ENCODE measurements around the gene FKBP5.

FKBP5 gene

DNA sequence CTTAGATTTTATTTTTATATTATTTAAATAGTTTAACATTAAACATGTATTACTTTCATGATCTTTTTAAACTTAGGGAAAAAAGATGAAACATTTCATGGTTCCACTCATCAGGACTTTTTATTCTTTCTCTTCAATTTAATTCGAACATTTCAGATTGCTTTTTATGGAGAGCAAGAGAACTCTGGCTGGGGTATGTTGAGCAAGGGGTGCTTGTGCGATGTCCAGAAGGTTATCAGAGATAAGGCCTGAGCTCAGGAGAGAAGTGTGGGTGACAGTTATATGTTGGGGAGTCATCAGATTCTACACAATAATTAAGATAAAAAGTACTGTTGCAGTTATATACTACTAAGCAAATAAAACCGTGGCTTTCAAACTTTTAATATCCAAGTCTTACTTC lies 37.5 kb downstream of the FKBP5 start:
- no peak for DNase-seq

DNA sequence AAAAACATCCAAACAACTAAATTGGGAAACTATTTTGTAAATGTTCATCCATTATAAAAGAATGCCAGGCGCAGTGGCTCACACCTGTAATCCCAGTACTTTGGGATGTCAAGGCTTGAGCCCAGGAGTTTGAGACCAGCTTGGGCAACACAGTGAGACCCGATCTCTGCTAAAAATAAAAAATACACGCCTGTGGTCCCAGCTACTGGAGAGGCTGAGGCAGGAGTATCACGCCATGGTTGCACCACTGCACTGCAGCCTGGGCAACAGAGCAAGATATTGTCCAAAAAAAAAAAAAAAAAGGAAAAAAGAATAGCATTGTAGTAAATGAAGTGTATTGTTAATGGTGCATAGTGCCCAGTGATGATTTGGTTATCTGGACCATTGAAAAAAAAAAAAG lies 38.7 kb downstream of the FKBP5 start:
- DNase-seq, result no peak

DNA sequence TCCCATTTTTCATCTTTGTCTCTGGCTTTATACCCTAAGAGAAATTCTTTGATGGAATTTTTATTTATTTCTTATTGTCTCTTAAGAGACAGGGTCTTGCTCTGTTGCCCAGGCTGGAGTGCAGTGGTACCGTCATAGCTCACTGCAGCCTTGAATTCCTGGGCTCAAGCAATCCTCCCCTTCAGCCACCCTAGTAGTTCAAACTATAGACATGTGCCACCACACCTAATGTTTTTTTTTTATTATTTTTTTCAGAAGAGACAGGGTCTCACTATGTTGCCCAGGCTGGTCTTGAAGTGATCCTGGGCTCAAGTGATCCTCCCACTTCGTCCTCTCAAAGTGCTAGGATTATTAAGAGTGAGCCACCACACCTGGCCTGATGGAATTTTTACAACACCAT lies 40.5 kb downstream of the FKBP5 start:
- no peak for DNase-seq

DNA sequence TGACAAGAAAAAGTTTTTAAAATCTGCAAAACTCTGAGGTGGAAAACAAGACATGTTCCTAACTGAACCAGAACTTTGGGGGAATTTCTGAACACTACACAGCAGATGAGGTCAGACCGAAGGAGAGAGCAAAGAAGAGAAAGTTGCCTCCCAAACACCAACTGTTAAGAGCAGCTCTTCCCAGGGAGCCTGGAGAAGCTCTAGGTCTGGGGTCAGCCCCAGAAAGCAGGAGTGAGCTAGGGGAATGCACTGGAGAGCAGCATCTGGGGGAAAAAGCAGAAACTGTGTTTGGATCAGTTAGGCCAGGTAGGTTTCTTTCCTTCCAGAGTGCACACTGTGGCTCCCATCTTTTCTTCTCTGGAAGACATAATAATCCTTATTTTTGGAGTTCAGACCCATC lies 41.3 kb downstream of the FKBP5 start:
- DNase-seq, result no peak

DNA sequence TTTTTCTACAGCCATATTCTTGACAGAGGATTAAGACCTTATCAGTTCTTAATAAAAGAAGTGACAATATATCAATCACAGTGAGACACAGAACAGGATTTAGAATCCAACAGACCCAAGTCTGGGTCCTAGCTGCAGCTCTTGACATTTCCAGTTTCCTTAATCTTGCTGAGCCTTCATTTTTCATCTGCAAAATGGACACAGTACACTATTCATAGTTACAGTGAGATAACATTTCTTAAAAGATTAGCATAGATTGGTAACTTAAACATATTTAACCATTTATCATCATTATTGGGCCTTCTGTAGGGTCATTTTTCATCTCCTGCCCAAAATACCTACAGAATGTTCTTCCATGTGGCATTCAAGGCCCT lies 45.6 kb downstream of the FKBP5 start:
- DNase-seq, result no peak

DNA sequence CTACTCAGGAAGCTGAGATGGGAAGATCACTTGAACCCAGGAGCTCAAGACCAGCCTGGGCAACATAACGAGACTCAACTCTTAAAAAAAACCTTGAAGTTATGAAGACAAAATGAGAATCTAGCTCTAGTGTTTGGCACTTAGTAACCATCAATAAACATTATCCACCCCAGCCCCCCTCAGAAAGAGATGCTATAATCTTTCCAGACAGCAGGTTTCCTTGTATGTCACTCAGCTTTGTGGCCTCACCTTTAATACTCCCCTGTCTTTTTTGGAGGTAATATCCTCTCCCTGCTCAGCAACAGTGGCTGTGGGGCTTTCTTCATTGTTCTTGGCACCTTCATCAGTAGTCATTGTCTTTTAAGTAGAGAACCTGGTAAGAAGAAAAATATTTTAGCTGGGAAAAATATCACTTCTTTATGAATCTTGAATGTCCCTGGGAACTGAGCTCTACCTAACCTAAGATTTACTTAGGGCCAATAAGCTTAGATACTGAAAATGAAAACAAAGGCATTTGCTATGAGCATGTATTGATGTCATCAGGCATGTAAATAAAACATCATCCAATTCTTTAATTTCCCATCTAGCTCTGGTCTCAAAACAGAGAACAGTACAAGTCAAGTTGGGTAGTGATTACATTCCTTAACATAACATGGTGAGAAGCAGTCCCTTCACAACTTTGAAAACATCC lies 46.1 kb downstream of the FKBP5 start:
- no peak for DNase-seq

DNA sequence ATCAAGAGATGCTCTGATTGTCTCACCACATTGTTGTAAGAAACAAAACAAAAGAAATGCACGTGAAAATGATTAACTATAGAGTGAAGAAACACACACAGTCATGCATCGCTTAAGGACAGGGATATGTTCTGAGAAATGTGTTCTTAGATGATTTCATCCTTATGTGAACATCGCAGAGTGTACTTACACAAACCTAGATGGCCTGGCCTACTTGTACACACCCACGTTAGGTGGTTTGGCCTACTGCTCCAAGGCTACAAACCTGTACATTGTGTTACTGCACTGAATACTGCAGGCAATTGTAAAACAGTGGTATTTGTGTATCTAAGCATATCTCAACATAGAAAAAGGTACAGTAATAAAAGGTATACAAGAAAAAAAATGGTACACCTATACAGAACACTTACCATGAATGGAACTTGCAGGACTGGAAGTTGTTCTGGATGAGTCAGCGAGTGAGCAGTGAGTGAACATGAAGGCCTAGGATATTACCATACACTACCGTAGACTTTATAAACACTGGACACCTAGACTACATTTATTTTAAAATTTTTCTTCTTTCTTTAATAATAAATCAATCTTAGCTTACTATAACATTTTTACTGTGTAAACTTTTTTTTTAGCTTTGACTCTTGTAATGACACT lies 48.6 kb downstream of the FKBP5 start:
- no peak for DNase-seq

DNA sequence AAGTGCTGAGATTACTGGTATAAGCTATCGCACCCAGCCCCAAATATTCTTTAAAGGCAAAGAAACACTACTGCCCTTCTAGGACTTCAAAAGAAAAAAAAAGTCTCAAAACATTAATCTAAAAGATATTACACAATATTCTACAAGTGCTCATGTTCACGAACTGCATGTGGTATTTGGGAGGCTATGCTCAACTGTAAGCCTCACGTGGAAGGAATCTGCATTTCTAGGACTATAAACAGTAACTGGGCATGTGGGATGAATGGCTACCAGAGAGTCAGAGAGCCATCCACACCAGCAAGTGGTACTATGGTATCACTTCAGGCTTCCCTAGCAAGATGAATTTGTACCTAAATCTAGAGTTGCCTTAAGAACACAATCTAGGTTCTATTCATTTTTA lies 50.0 kb downstream of the FKBP5 start:
- no peak for DNase-seq

DNA sequence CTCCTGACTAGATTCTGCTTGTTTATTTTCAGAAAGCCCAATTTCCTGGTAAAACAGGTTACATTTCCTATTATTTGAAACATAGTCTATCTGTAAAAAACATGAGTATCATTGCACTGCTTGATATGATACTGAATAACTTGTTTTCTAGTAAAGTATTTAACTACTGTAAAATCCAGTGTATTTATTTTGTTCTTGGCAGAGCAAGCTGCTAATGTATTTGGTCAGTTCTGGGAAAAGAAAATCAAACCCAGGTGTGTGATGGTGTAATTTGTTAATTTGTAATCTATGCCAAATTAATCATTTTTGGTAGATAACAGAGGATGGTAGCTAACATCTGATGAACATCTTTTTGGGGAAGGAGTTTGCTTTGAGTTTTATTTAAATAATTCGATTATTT lies 50.8 kb downstream of the FKBP5 start:
- DNase-seq, result no peak

DNA sequence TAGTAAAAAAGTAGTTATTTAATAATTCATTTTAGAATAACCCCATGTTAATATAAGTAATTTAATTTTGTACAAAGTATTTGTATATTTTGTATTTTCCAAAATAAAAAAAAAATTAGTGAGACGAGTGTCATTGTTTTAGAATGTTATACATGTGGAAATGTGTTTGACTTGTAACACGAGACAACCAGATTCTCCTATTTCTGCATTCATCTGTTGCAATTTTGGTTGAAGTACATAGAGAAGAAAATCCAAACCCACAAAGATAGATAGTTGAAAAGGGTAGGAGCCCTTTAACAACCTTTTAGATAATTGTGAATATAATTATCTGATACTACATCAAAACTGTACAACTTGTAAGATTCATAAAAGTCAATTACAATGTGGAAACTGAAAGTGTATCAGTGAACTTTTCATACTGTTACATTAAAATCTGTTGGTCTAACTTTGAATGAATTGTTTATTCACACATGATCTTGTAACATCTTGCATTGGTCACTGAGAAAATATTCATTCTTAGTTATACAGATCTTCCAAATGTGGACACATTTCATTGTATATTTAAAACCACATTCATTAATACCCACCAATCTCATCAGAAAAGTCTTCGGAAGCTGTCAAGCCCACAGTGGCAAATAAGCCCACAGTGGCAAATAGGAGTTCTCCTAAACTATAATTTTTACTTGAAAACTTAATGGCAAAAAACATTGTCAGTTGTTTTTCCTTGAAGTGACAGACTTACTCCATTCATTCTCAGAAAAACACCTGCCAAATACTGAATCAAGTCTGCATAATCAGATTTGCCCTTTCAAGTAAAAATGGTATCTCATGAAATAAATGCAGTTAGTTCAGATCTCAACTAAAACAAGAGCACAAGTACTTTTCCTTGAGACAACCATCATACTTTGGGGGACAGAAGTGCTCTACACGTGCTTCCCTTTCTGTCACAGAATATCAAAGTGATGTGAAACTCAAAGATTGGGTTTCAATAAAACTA lies 52.8 kb downstream of the FKBP5 start:
- DNase-seq, result no peak

DNA sequence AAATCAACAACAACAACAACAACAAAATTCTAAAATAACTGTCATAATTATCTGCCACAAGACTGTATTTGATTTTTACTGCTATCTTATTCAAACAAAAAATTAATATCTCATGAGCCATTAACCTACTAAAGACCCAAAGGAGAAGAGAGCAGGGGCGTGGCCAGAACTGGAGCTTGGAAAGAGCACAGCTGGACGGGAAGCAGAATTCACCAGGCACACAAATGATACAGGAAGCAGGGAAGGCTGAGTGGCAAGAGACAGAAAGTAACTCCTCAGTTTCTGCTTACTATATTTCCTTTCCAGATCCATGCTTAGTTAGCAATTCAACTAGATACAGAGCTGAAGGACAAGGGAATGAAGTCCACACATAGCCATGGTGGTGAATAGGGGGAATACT lies 54.4 kb downstream of the FKBP5 start:
- no peak for DNase-seq

DNA sequence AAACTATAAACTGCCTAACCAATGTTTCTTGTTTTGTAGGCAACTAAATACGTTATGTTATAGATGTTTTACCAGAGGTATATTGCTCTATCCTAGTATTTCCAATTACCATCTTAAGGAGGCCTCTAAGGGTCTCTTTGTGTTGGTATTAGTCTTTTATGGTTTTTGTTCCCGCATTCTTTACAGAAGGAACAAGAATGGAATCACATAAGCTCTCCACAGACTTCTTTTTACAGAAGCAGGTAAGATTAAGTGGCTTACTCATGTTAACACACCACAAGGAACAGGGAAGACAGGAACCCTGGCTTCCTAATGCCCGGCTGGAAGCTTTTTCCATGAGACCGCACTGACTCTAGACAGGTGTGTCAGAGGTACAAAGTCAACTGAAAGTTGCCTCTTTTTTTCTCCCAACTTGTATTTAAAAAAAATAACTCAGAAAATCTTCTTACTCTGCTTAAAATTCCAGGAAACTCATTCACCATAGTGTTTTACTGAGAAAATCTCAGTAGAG lies 55.1 kb downstream of the FKBP5 start:
- DNase-seq, result no peak

DNA sequence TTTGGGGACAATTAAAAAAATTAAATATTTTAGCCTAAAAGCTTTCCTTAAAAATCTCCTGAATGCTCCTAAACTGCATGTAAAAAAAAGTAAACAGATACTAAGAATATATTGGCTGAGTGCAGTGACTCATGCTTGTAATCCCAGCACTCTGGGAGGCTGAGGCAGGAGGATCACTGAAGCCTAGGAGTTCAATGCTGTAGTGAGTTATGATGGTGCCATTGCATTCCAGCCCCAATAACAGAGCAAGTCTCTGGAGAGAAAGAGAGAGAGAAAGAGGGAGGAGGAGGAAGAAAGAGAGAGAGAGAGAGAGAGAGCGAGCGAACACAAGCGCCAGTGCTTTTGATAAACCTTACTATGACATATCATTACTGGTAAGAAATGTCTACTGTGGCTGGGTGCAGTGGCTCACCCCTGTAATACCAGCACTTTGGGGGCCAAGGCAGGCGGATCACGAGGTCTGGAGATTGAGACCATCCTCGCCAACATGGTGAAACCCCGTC lies 58.8 kb downstream of the FKBP5 start:
- no peak for DNase-seq

DNA sequence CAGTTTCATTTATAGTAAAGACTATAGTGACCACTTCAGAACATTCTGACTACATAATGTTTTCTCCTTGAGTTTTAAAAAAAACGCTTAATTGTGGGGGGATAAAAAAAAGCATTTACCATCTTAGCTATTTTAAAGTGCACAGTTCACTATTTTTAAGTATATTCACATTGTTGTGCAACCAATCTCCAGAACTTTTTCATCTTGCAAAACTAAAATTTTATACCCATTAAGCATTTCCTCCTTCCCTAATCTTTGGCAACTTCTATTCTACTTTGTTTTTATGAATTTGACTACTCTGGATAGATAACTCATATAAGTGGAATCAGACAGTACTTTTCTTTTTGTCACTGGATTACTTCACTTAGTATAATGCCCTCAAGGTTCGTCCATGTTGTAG lies 62.3 kb downstream of the FKBP5 start:
- DNase-seq, result no peak

DNA sequence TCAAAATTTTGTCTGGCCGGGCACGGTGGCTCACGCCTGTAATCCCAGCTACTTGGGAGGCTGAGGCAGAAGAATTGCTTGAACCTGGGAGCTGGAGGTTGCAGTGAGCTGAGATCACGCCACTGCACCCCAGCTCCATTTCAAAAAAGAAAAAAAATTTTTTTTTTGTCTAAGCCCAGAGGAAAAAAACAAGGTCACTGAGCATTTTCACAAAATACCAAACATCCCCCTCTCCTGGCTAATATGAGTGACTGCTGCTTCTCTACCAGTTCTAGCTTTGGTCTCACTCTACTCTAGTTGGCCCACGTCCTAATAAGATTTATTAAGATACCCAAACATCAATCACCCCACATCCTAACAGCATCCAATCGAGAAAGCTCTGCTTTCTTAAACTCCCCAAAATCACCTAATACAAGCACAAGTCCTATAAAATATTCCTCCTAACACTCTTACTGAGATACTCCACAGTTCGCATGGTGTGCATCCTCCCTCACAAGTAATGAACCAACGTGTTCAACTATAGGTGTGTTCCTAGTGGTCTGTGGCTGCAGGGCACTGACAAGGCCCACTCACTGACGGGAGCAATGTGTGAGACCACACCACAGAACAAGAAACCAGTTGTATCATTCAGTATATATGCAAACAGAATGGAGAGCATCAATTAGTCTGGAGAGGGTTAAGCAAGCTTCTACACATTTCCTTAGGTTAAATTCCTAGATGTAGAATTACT lies 64.2 kb downstream of the FKBP5 start:
- DNase-seq, result no peak

DNA sequence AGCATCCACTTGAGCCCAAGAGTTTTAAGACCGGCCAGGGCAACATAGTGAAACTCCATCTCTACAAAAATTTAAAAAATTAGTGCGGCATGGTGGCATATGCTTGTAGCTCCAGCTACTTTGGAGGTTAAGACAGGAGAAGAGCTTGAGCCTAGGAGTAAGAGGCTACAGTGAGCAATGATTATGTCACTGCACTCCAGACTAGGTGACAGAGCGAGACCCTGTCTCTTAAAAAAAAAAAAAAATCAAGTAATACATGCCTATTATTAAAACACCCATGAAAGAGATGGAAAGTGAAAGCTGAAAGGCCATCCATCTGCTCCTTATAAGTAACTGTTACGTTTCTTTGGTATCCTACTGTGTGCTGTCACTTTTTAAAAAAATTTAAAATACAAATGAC lies 66.4 kb downstream of the FKBP5 start:
- no peak for DNase-seq

DNA sequence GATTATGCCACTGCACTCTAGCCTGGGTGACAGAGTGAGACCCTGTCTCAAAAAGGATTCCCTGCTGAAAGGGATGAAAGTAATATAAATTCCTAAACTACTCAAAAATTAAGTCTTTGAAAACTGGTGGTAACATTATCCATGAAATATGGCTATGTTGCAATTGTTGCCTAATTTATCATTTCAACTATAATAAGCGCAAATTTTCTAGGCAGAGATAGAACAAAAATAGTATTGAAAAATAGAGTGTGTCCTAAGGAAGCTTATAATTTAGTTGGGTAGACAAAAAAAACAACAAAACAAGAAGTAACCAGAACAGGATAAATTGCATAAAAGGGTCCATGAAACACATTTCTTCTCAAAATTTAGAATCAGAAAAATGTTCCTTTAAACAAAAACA lies 68.0 kb downstream of the FKBP5 start:
- no peak for DNase-seq

DNA sequence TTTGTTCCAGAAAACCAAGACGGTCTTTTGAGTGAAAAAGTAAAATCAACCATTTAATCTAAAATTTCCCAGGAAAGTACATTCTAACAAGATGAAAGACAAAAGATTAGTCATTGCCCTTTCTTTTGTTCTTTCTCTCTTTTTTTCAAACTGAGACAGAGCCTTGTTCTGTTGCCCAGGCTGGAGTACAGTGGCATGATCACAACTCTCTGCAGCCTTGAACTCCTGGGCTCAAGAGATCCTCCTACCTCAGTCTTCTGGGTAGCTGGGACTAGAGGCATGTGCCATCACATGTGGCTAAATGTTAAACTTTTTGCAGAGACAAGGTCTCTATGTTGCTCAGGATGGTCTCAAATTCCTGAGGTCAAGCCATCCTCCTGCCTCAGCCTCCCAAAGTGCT lies 75.0 kb downstream of the FKBP5 start:
- DNase-seq, result no peak

DNA sequence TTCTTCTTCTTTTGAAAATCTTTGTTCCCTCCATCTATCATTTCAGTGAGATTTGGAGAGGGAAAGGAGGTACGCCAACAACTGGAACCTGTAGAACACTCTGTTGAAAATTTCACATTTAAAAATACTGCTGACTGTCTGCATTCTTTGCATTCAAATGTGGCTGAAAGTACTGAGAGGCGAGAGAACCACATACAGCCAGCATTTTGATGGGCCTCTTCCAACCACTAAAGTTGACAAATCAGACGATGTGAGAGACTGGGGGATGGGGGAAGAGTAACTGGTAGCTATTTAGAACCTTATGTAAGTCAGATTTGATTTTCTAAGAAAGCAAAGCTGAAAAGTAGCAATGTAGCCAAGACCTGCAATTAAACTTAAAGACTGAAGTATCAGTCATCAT lies 77.5 kb downstream of the FKBP5 start:
- DNase-seq, result peak; percentile 38

DNA sequence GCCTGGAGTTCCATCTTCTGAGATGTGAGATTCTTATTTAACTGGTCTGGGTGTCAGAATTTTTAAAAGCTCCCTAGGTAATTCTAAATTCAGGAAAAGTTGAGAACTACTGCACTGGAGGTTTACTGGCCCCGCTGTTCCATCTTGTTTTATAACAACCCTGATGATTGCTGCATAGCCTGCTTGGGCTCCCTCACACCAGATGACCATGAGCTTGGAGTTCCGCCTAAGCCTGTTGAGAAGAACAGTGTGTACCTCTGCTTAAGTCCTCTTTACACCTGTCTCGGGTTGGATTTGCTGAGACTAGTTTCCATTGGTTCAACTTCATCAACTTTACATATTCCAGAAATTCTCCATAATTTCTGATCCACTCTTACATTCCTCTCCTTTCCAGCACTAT lies 77.9 kb downstream of the FKBP5 start:
- DNase-seq, result no peak

DNA sequence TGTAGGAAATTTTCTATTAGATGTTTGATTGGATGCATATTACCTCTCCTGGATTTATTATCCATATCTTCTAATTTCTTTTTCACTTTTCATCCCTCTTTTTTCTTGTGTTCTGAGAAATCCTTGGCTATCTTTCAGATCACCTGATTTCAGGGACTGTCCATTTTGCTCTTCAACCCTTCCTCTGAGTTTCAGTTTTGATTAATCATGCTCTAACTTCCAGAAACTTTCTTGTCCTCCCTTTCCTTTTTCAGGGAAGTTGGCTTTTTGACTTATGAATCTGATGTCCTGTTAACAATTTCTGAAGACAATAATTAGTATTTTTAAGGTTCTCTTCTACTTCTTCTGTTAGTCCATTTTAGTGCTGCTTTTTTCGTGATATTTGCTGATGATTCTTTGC lies 79.1 kb downstream of the FKBP5 start:
- DNase-seq, result no peak

DNA sequence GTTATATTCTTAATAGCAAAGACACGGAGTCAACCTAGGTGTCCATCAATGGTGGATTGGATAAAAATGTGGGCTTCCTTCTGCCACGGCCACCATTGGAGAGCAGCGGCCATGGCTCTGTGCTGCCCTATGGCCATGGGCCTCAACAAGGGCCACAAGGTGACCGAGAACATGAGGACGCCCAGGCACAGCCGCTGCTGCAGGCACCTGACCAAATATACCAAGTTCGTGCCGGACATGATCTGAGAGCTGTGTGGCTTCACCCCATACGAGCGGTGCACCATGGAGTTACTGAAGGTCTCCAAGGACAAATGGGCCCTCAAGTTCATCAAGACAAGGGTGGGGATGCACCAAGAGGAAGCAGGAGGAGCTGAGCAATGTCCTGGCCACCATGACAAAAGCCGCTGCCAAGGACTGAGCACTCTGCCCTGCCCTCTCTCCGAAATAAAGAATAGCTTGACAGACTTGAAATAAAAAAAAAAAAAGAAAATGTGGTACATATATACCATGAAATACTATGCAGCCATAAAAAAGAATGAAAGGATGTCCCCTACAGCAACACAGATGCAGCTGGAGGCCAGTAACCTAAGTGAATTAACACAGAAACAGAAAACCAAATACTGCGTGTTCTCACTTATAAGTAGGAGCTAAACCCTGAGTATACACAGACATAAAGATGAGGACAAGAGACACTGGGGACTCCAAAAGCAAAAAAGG lies 81.0 kb downstream of the FKBP5 start:
- no peak for DNase-seq
